NB4 (cell line): ENCODE results near the gene HS6ST2.

Experiments
- DNase-seq: peaks from one replicate; pipeline ENCODE4 v3.0.0; 2010; ENCODE audit warnings: low read depth
- H3K4me3 ChIP-seq: one replicate; pipeline ENCODE4 v1.5.1; 2011; ENCODE audit warnings: mild to moderate bottlenecking, low read depth, low read length, moderate library complexity
- CTCF ChIP-seq: IDR thresholded peaks from one replicate; pipeline ENCODE4 v1.5.1; 2012; ENCODE audit warnings: low read depth, low read length
- MYC ChIP-seq: IDR thresholded peaks from 2 replicates; pipeline ENCODE4 v1.6.1; 2011; ENCODE audit warnings: low read depth, low read length
- POLR2A ChIP-seq: IDR thresholded peaks from 2 replicates; pipeline ENCODE4 v1.6.1; 2011; ENCODE audit warnings: mild to moderate bottlenecking; ENCODE audit not compliant: insufficient read length; ENCODE audit errors: extremely low read depth
- TF ChIP-seq, protein P1 (sequence below): IDR thresholded peaks from 2 replicates; pipeline ENCODE4 v1.6.1; 2011; ENCODE audit warnings: low read depth, low read length

HS6ST2 gene

DNA sequence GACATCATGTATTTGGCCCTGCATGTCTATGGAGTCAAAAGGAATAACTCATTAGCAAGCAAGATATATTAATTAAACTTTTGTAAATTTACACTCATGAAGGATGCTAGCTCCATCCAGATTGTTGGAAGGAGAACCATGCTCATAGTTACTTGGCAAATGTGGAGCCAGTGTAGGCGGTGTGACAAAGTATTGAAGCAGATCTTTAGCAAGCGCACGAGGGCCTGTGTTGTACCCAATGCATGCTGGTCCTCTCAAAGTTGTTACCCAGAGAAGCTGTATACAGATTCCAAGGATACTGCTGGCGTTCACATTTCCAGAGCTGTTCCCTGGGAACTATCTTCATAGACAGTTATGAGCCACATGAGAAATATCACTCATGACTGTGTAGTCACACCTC, 273.2 kb downstream of the HS6ST2 start:
- no peak for DNase-seq
- no peak overlapping the region for H3K4me3 ChIP-seq
- TF ChIP-seq POLR2A (no peak), CTCF (no peak), MYC (no peak)
- TF ChIP-seq, protein P1, sequence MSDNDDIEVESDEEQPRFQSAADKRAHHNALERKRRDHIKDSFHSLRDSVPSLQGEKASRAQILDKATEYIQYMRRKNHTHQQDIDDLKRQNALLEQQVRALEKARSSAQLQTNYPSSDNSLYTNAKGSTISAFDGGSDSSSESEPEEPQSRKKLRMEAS: no peak

GRCh38 chrX:132677233-132677716, 281.2 kb downstream of the HS6ST2 start:
- no peak for TF ChIP-seq CTCF
- TF ChIP-seq MYC: no peak
- TF ChIP-seq, protein P1: no peak
- no peak for TF ChIP-seq POLR2A
- DNase-seq: no peak
- H3K4me3 ChIP-seq: no peak overlapping the region

DNA sequence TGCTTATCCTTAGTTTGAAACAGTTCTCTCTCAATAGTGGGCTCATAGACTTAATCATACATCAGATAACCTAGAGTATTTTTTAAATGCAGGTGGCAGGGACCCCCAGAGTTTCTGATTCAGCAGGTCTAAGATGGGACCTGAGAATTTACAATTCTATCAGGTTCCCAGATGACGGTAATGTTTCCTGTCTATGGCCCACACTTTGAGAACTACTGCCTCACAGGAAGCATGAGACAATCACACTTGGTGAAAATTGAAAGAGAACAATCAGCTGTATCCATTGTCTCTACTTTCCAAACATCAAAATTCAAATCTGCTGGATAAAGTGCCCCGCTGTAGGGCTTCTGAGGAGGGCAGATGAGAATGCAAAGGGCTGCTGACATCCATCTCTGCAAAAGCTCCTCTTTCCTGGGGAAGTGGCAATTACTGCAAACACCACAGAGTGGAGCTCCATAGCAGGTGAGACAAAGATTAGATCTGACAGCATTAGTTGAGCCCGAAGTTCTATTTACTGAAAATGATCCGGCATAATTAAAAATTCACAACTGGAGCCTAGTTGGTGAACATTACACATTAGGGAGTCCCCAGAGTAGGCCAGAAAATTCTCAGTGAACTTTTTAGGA, 281.8 kb downstream of the HS6ST2 start:
- TF ChIP-seq MYC: no peak
- TF ChIP-seq, protein P1: no peak
- TF ChIP-seq POLR2A: no peak
- TF ChIP-seq CTCF: no peak
- no peak for DNase-seq
- H3K4me3 ChIP-seq: no peak overlapping the region

DNA sequence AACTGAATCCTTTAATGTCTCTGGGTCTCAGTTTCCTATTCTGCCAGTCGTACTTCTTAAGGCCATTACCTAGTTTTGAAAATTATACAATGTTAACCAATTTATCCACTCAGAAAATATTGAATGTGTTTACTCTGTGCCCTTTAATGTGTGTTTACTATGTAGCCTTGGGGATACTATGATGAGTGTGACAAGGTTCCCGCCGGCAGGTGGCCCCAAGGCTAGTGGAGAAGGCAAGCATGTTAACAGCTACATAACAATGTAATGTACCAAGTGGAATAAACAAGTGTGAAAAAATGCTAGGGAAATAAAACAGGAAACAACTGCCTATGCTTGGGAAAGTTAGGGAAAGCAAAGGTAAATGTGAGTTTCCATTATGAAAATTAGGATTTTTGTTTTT, 282.3 kb downstream of the HS6ST2 start:
- TF ChIP-seq MYC: no peak
- TF ChIP-seq, protein P1: no peak
- TF ChIP-seq POLR2A: no peak
- no peak for TF ChIP-seq CTCF
- no peak for DNase-seq
- H3K4me3 ChIP-seq: no peak overlapping the region

- H3K4me3 ChIP-seq: no peak overlapping the region
- DNase-seq: no peak
- TF ChIP-seq MYC (no peak), POLR2A (no peak), CTCF (no peak)
- TF ChIP-seq, protein P1: no peak
Measured at GRCh38 chrX:132673331-132673730, 285.1 kb downstream of the HS6ST2 start.
